Measurements from ENCODE around the gene KCTD3. TPM values are rescaled to one million over a fixed set of nuclear protein-coding genes. Genes with fewer than 3 reads are reported as not detected.

Gene KCTD3
- total RNA-seq, 1 experiment from 2014 or later, result 46.7 TPM

- H3K27ac ChIP-seq (ENCODE audit: low read depth, low read length), result no peak overlapping the region
- H3K27me3 ChIP-seq (ENCODE audit: insufficient read depth, low read length), result no peaks in the 10 kb centered on the region
- no peak overlapping the region for H3K4me2 ChIP-seq (ENCODE audit: low read length)
- no peak overlapping the region for H3K4me3 ChIP-seq (replicated peaks in 1 of 2; ENCODE audit: low read depth in 1 of 2, low read length in 2 of 2)
- no peaks in the 10 kb centered on the region for H4K20me1 ChIP-seq (ENCODE audit: insufficient read depth)
- intact Hi-C loops (cut with micrococcal nuclease), result no loop called here
- ChIA-PET RAD21 (ENCODE audit: low non-redundant PET in 1 of 2, low total read pairs in 2 of 2, uncharacterized antibody in 2 of 2, unreplicated experiment in 2 of 2) (no interaction called here), POLR2A (no interaction called here), CTCF (no interaction called here)
- no peak overlapping the region for H2AFZ ChIP-seq (ENCODE audit: low read depth, low read length, poor library complexity, severe bottlenecking)
- H3K9me2 ChIP-seq (ENCODE audit: insufficient read depth), result no peaks in the 10 kb centered on the region
- no peaks in the 10 kb centered on the region for H3K36me3 ChIP-seq (ENCODE audit: control insufficient read depth in 1 of 2, insufficient read depth in 2 of 2, low read length in 2 of 2)
- no peaks in the 10 kb centered on the region for H3K79me2 ChIP-seq (ENCODE audit: insufficient read depth, low read length)
- DNase-seq (ENCODE audit: low read depth, low spot score) (no peak), ATAC-seq (no peak)
- no TSS peak for BruUV-seq (replicated peaks)
- H3K4me1 ChIP-seq (ENCODE audit: control insufficient read depth in 1 of 2, insufficient read depth in 2 of 2, low read length in 2 of 2), result no peaks in the 10 kb centered on the region
- no peak overlapping the region for H3K9ac ChIP-seq (ENCODE audit: low read length)
- no peaks in the 10 kb centered on the region for H3K9me3 ChIP-seq (ENCODE audit: control insufficient read depth in 1 of 2, insufficient read depth in 1 of 2, low read depth in 1 of 2, low read length in 2 of 2)
- TF ChIP-seq FOSL1 (IDR thresholded peaks at IDR 0.05; ENCODE audit: low read depth) (no peak), ELF1 (IDR thresholded peaks at IDR 0.05; ENCODE audit: borderline replicate concordance, low read depth) (no peak), ZFX (IDR thresholded peaks at IDR 0.05) (no peak), JUND (IDR thresholded peaks at IDR 0.05) (no peak), EZH2 (IDR thresholded peaks at IDR 0.05) (no peak), MAX (IDR thresholded peaks at IDR 0.05) (no peak), CTCF (IDR thresholded peaks at IDR 0.05 in 2 of 3, conservative IDR thresholded peaks at IDR 0.05 in 1 of 3; ENCODE audit: borderline replicate concordance in 1 of 3, insufficient read depth in 1 of 3, low read depth in 2 of 3, low read length in 2 of 3) (no peak), YY1 (IDR thresholded peaks at IDR 0.05; ENCODE audit: extremely low read depth, insufficient replicate concordance, low read depth, low read length) (no peak), CBX3 (IDR thresholded peaks at IDR 0.05; ENCODE audit: low read depth) (no peak), TCF7L2 (IDR thresholded peaks at IDR 0.05; ENCODE audit: borderline replicate concordance, extremely low read depth, insufficient read depth, insufficient read length) (no peak), SP1 (IDR thresholded peaks at IDR 0.05; ENCODE audit: low read depth) (no peak), POLR2A (IDR thresholded peaks at IDR 0.05; ENCODE audit: borderline replicate concordance, extremely low read depth, insufficient read depth, insufficient read length) (no peak), EGR1 (IDR thresholded peaks at IDR 0.05; ENCODE audit: low read depth) (no peak), ZNF274 (IDR thresholded peaks at IDR 0.05; ENCODE audit: low read depth, low read length) (no peak)
Observed at GRCh38 chr1:215557504-215557903, 9.6 kb upstream of the KCTD3 start.
